Pons (tissue), 1 donor: ENCODE measurements around the gene DCAF17.
"Not testable (repeated sequence)": the region's sequence is repeated elsewhere in the genome, so short reads cannot be mapped to it uniquely, and the experiment has no call there.

Experiments
- DNase-seq: peaks from one replicate; pipeline ENCODE4 v3.0.0-alpha.2; 2016; ENCODE audit warnings: low spot score

The DCAF17 gene

DNA sequence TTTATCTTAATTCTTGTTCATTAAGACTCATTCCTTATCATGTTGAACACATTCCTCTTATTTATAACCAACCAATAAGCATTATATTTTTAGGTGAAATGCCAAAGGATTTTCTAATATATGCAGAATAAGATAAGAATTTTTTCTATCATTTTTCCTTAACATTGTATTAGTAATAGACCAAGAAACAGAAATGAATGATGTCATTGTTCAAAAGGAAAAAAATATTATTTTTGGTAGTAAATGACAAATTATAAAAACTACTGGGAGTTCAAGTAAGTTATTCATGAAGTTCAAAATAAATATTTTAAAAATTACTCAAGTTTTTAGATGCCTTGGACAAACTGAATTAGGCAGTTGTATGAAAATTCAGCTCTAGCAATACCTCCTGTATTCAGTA is 25.5 kb downstream of the DCAF17 start:
- no peak for DNase-seq

- no peak for DNase-seq
Measured at GRCh38 chr2:171460537-171460936, 26.5 kb downstream of the DCAF17 start.

GRCh38 chr2:171469176-171469575 is 35.1 kb downstream of the DCAF17 start:
- DNase-seq, result no peak

GRCh38 chr2:171470129-171470528 is 36.1 kb downstream of the DCAF17 start:
- no peak for DNase-seq

- DNase-seq, result no peak
Measured at GRCh38 chr2:171475979-171476378, 42.0 kb downstream of the DCAF17 start.

DNA sequence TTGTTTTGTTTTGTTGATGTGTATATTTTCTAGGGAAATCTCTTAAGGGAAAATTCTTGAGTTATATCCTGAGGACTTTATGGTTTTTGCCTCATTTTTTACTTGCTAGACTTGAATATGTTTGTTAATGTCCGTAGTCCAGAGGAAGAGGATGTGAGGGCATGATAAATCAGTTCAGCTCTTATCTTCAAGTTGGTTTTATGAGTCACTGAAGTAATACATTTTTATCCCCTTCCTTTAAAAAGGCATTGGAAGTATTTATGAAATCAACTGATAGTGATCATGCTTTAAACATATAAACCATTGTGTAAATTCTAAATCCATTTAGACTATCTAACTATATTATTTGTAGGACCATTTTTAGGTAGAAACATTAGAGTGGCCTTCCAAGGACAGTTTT is 44.3 kb downstream of the DCAF17 start:
- no peak for DNase-seq

GRCh38 chr2:171479154-171479814 is 45.3 kb downstream of the DCAF17 start:
- DNase-seq, result no peak

GRCh38 chr2:171480908-171481307 is 46.9 kb downstream of the DCAF17 start:
- no peak for DNase-seq

- DNase-seq, result no peak
Measured at GRCh38 chr2:171482308-171482707, 48.3 kb downstream of the DCAF17 start.

DNA sequence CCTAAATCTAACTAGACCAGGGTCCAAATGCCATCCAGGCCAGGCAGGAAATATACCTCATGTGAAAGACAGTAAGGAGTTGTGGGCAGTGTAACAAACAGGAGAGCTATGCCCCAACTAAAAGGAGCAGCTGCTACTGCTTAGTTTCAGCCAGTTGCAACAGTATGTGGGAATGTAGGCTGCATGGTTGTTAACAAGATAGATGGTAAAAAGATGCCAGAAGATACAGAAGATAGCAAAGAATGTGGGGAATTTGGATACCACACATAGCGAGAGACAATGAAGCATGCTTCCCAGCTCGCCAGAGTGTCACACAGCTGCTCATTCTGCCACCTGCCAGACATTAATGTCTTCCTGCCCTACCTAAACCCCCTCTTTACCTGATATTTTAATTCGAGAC is 48.9 kb downstream of the DCAF17 start:
- no peak for DNase-seq

DNA sequence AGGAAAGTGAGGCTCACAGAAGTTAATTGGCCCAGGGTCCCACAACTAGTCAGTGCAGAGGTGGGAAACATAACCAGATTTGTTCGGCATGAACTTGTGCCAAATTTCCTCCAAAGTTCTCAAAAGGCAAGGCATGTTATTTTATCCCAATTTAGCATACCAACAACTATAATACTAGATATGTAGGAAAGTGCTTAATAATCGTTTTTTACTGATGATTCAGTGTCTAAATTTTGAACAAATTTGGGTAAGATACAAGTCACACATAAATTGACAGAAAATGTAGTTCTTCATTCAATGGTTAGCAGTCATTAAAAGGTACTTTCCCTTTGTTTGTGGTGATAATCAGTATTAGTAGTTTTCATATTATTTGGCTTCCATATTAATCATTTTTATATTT is 49.8 kb downstream of the DCAF17 start:
- DNase-seq, result no peak

GRCh38 chr2:171485116-171485515 is 51.1 kb downstream of the DCAF17 start:
- DNase-seq, result no peak

- no peak for DNase-seq
Measured at GRCh38 chr2:171487201-171487600, 53.2 kb downstream of the DCAF17 start.

DNA sequence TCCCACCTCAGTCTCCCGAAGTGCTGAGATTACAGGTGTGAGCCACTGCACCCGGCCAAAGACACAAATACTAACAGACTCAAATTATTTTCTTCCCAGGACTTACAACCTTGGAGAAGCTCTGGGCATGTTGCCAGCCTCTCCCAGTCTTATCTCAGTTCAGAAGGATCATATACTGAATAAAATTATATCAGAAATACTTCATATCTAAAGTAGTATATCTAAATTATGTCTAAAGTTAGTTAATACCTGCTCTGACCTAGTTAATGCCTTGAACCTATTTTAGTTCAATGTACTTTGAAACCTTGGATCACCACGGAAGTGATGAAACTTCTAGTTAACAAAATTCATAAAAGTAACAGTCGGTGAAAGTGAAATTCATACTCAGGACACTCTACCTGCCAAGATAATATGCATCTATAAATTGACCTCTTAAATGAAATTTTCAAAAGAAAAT is 53.8 kb downstream of the DCAF17 start:
- DNase-seq, result no peak

DNA sequence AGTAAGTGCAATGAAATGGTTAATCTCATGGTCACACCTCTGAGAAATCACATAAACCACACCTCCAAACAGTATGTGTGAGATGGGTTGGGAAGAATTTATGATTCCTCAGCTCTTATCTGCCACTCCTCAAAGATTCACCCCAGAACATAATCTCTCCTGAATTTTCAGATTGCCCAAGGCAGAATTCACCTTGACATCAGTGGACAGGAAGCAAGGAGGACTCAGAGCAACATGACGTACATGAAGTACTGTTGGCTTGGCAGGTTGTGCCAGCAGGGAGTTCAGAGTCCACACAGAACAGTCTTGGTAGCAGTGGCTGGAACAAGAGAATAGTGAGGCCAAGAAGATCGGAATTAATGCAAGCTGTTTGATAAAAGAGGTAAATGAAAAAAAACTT is 56.6 kb downstream of the DCAF17 start:
- DNase-seq, result no peak

- DNase-seq, result peak; percentile 7
Measured at GRCh38 chr2:171491292-171491691, 57.3 kb downstream of the DCAF17 start.

DNA sequence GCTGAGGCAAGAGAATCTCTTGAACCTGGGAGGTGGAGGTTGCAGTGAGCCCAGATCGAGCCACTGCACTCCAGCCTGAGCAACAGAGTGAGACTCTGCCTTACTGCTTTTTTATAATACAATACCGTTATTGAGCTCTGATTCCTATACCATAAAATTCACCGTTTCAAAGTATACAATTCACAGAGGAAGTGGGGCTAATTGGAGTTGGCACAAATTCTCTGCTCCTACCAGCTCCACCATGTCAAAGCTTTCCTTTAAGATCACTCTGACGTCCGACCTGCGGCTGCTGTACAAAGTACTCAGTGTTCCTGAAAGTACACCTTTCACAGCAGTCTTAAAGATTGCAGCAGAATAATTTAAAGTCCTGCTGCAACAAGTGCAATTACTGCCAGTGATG is 58.6 kb downstream of the DCAF17 start:
- DNase-seq, result no peak

- not testable (repeated sequence) for DNase-seq
Measured at GRCh38 chr2:171497664-171498063, 63.6 kb downstream of the DCAF17 start.

DNA sequence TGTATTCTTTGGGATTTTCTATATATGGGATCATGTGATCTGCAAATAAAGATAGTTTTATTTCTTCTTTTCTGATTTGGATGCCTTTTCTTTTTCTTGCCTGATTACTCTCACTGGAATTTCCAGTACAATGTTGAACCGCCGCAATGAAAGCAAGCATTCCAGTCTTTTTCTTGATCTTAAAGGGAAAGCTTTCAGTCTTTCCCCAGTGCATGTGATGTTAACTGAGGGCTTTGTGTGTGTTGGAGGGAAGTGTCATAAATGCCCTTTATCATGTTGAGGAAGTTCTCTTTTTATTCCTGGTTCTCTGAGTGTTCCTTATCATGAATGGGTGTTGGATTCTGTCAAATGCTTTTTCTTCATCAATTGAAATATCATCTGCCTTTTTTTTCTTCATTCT is 71.3 kb downstream of the DCAF17 start:
- no peak for DNase-seq

GRCh38 chr2:171509945-171510731 is 76.1 kb downstream of the DCAF17 start:
- DNase-seq, result no peak

GRCh38 chr2:171512014-171512413 is 78.0 kb downstream of the DCAF17 start:
- DNase-seq, result no peak

DNA sequence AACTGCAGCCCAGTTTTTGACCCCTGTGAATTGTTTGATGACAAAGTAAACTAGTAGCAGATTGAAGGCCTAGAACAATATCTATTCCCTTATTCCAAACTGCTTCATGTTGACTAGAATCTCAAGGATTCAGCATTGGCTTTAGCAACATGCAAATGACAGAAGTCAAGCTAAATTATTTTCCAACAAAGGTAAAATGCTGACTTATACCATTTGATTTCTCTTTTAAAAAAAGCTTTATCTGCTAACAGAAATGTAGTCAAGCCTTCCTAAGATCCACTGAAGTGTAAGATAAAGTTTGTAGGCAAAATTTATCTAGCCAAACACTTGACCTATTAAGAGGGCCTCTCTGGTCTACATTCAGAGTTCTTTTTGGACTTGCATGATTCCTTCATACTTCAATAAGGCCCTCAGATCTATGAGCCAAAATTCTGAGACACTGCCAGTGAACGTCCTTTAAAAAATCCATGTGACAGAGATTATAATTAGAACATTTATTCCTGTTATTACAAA is 78.7 kb downstream of the DCAF17 start:
- DNase-seq, result no peak

- DNase-seq, result no peak
Measured at GRCh38 chr2:171513719-171514160, 79.7 kb downstream of the DCAF17 start.
